HepG2 (cell line): ENCODE results near the gene SPNS1. TPM values are rescaled to one million over a fixed set of nuclear protein-coding genes. Genes with fewer than 3 reads are reported as not detected.

Experiments used
- EEA1 ChIP-seq: sonication (generic); formaldehyde crosslinking; IDR thresholded peaks from 2 replicates; pipeline ENCODE4 v1.5.1; 2020; ENCODE audit warnings: mild to moderate bottlenecking, missing genetic modification reagents, borderline replicate concordance
- ISL2 ChIP-seq: sonication (generic); formaldehyde crosslinking; IDR thresholded peaks from 2 replicates; pipeline ENCODE4 v1.5.0; 2020; ENCODE audit warnings: missing genetic modification reagents
- MXI1 ChIP-seq: IDR thresholded peaks from 3 replicates; pipeline ENCODE4 v1.6.1; 2012; ENCODE audit warnings: low read depth, low read length, inconsistent platforms, borderline replicate concordance
- MYC ChIP-seq: sonication (generic); formaldehyde crosslinking; IDR thresholded peaks from 2 replicates; pipeline ENCODE4 v1.9.0; 2021; ENCODE audit warnings: missing genetic modification reagents, borderline replicate concordance
- NFYC ChIP-seq: IDR thresholded peaks from 2 replicates; pipeline ENCODE4 v1.6.1; 2016; ENCODE audit warnings: missing genetic modification reagents, missing compliant biosample characterization
- REPIN1 ChIP-seq: sonication (generic); formaldehyde crosslinking; IDR thresholded peaks from 2 replicates; pipeline ENCODE4 v1.8.0; 2022; ENCODE audit warnings: missing genetic modification reagents, low read depth, mild to moderate bottlenecking, borderline replicate concordance
- SNAI1 ChIP-seq: sonication (generic); formaldehyde crosslinking; IDR thresholded peaks from 2 replicates; pipeline ENCODE4 v1.5.0; 2020; ENCODE audit warnings: mild to moderate bottlenecking, missing genetic modification reagents, borderline replicate concordance
- SP2 ChIP-seq: sonication (generic); formaldehyde crosslinking; IDR thresholded peaks from 2 replicates; pipeline ENCODE4 v1.5.1; 2020; ENCODE audit warnings: mild to moderate bottlenecking, missing genetic modification reagents
- TP53 ChIP-seq: sonication (generic); formaldehyde crosslinking; conservative IDR thresholded peaks from 2 replicates; pipeline ENCODE4 v1.4.0; 2020; ENCODE audit warnings: missing genetic modification reagents
- ZMYM4 ChIP-seq: sonication (generic); formaldehyde crosslinking; IDR thresholded peaks from 2 replicates; pipeline ENCODE4 v1.8.1; 2023; ENCODE audit warnings: mild to moderate bottlenecking, missing genetic modification reagents
- ZNF232 ChIP-seq: sonication (generic); formaldehyde crosslinking; IDR thresholded peaks from 2 replicates; pipeline ENCODE4 v1.4.0; 2020; ENCODE audit warnings: missing genetic modification reagents, borderline replicate concordance
- ZNF607 ChIP-seq: sonication (generic); formaldehyde crosslinking; IDR thresholded peaks from 2 replicates; pipeline ENCODE4 v1.5.1; 2020; ENCODE audit warnings: missing genetic modification reagents, mild to moderate bottlenecking, borderline replicate concordance
- ZNF75D ChIP-seq: sonication (generic); formaldehyde crosslinking; IDR thresholded peaks from 2 replicates; pipeline ENCODE4 v1.8.1; 2023; ENCODE audit warnings: missing genetic modification reagents, mild to moderate bottlenecking, borderline replicate concordance
- ZSCAN21 ChIP-seq: sonication (generic); formaldehyde crosslinking; IDR thresholded peaks from 2 replicates; pipeline ENCODE4 v1.8.0; 2022; ENCODE audit warnings: mild to moderate bottlenecking, missing genetic modification reagents, moderate library complexity, borderline replicate concordance
- polyA plus RNA-seq, 8 experiments: library from polyadenylated mRNA; depleted of rRNA in 3 of 8; stranded (reverse) in 7 of 8; unstranded in 1 of 8; fragments of >200 nt; fragmentation: Illumina TruSeq in 4 of 8; extraction: Trizol in 4 of 8; gene quantifications; 2 replicates each; pipeline versions ENCODE4 v1.2.1 to v1.2.3, GENCODE V29; 2011 to 2016; ENCODE audit warnings: low read depth in 4 of 8, missing spikeins in 1 of 8, mixed read lengths in 1 of 8; ENCODE audit not compliant: insufficient read depth in 1 of 8
- total RNA-seq, 5 experiments: library from RNA; depleted of rRNA; stranded (reverse); fragments of >200 nt; fragmentation: Illumina TruSeq; extraction: Trizol; gene quantifications; 2 replicates each; pipeline ENCODE4 v1.2.3, GENCODE V29; 2016; ENCODE audit warnings: low read depth in 1 of 5
- TF ChIP-seq, protein P1 (sequence below): sonication (generic); formaldehyde crosslinking; IDR thresholded peaks from one replicate; pipeline ENCODE4 v1.5.1; 2020; ENCODE audit warnings: mild to moderate bottlenecking, missing genetic modification reagents; ENCODE audit errors: not compliant biosample characterization

SPNS1 gene
- total and polyA plus RNA-seq, 2 of the 13 experiments (the other 11 are each of a cell fraction or from before 2014, with no cell fraction given) = 25.6 to 38.8 TPM

DNA sequence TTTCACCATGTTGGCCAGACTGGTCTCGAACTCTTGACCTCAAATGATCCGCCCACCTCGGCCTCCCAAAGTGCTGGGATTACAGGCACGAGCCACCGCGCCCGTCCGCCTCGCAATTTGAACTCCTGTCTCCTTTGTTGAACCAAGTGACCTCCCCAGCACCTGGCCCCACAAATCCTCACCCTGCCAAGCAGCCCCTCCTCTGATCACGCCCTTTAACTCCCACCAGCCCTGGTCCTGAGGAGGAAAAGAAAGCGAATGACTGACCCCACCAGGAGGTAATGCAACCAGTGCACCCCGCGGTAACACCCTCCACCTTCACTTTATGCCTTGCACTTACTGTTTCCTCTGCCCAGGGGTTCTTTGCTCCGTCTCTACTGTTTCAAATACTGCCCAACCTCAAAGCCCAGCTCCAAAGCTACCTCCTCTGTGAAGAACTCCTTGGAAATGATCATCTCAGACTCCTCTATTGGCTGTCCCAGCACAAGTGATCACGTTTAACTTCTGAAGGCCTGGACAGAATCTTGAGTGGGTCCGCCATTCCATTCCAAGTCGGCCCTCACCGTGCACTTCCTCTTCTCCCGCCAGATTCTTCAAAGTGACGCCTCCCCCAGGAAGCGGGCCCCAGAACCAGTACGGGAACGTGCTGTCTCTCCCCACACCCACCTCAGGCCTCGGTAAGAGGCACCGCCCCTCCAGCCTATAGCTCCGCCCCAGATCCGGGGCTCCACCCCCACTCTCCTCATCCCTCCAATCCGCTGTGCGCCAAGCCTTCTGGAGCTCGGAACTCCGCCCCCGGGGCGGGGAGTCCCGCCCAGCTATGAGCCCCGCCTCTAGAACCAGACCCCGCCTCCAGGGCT lies 38.4 kb upstream of the SPNS1 start (continued):
- TF ChIP-seq, protein P1, sequence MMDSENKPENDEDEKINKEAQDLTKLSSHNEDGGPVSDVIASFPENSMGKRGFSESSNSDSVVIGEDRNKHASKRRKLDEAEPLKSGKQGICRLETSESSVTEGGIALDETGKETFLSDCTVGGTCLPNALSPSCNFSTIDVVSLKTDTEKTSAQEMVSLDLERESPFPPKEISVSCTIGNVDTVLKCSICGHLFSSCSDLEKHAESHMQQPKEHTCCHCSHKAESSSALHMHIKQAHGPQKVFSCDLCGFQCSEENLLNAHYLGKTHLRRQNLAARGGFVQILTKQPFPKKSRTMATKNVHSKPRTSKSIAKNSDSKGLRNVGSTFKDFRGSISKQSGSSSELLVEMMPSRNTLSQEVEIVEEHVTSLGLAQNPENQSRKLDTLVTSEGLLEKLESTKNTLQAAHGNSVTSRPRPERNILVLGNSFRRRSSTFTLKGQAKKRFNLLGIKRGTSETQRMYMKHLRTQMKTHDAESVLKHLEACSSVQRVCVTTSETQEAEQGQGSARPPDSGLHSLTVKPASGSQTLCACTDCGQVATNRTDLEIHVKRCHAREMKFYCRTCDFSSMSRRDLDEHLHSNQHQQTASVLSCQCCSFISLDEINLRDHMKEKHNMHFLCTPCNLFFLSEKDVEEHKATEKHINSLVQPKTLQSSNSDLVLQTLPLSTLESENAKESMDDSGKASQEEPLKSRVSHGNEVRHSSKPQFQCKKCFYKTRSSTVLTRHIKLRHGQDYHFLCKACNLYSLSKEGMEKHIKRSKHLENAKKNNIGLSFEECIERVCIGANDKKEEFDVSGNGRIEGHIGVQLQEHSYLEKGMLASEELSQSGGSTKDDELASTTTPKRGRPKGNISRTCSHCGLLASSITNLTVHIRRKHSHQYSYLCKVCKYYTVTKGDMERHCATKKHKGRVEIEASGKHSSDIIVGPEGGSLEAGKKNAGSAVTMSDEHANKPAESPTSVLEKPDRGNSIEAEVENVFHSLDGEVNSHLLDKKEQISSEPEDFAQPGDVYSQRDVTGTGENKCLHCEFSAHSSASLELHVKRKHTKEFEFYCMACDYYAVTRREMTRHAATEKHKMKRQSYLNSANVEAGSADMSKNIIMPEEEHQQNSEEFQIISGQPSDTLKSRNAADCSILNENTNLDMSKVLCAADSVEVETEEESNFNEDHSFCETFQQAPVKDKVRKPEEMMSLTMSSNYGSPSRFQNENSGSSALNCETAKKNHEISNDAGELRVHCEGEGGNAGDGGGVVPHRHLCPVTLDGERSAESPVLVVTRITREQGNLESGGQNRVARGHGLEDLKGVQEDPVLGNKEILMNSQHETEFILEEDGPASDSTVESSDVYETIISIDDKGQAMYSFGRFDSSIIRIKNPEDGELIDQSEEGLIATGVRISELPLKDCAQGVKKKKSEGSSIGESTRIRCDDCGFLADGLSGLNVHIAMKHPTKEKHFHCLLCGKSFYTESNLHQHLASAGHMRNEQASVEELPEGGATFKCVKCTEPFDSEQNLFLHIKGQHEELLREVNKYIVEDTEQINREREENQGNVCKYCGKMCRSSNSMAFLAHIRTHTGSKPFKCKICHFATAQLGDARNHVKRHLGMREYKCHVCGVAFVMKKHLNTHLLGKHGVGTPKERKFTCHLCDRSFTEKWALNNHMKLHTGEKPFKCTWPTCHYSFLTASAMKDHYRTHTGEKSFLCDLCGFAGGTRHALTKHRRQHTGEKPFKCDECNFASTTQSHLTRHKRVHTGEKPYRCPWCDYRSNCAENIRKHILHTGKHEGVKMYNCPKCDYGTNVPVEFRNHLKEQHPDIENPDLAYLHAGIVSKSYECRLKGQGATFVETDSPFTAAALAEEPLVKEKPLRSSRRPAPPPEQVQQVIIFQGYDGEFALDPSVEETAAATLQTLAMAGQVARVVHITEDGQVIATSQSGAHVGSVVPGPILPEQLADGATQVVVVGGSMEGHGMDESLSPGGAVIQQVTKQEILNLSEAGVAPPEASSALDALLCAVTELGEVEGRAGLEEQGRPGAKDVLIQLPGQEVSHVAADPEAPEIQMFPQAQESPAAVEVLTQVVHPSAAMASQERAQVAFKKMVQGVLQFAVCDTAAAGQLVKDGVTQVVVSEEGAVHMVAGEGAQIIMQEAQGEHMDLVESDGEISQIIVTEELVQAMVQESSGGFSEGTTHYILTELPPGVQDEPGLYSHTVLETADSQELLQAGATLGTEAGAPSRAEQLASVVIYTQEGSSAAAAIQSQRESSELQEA (CRISPR knock-in tag) = no peak
- TF ChIP-seq EEA1 (CRISPR knock-in tag) = peak; percentile 62; the same call in 1 of the 2 replicates
- TF ChIP-seq ISL2 (CRISPR knock-in tag) = no peak; the same call in 1 of the 2 replicates
- 0 out of 2 replicates have a peak, but pooled peaks have one; percentile 8 for TF ChIP-seq ZSCAN21 (CRISPR knock-in tag)
- no peak for TF ChIP-seq REPIN1 (CRISPR knock-in tag)
- TF ChIP-seq SNAI1 (CRISPR knock-in tag) = no peak
- peak; percentile 39; the same call in 1 of the 2 replicates for TF ChIP-seq MYC (CRISPR knock-in tag)
- TF ChIP-seq ZNF232 (CRISPR knock-in tag) = peak; percentile 63; the same call in 1 of the 2 replicates
- peak; percentile 55 for TF ChIP-seq NFYC (CRISPR knock-in tag)
- TF ChIP-seq ZNF607 (CRISPR knock-in tag) = no peak
- peak; percentile 50; the same call in 1 of the 2 replicates for TF ChIP-seq ZMYM4 (CRISPR knock-in tag)
- no peak for TF ChIP-seq ZNF75D (CRISPR knock-in tag)
- TF ChIP-seq TP53 (CRISPR knock-in tag) = no peak
- peak; percentile 83; the same call in 2 of the 3 replicates for TF ChIP-seq MXI1
- TF ChIP-seq SP2 (CRISPR knock-in tag) = no peak
